NOMO-1 treated with DMSO at 0.1 percent for 48 hours (cell line): ENCODE data around the gene PRKCE.

Experiments used
- DNase-seq: peaks from one replicate; lab custom pipeline; 2025; ENCODE audit not compliant: unreplicated experiment; lab: John Stamatoyannopoulos, UW

PRKCE gene

GRCh38 chr2:45651415-45652089 lies at the start of gene PRKCE:
PRKCE (plus strand) TSS chr2:45651675.
- DNase-seq, result no peak

DNA sequence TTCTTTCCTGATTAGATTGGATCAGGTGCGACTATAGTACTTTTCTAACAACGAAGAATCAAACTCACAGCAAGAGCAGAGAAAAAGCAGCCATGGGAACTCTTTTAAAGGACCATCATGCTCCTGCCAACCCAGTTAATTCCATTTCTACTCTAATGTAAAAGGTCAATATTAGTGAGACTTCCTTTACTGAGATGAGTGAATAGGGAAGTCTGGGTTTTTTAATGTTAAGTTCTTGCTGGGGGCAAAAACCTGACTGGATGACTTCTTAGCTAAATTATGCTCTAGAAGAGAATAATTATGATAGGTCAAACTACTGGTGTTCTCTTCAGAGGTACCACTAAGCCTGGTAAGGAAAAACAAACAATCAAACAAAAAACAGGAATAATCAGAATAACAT lies 48.9 kb upstream of the PRKCE start:
- DNase-seq, result no peak

GRCh38 chr2:45605116-45605515 lies 46.4 kb upstream of the PRKCE start:
- DNase-seq, result no peak

DNA sequence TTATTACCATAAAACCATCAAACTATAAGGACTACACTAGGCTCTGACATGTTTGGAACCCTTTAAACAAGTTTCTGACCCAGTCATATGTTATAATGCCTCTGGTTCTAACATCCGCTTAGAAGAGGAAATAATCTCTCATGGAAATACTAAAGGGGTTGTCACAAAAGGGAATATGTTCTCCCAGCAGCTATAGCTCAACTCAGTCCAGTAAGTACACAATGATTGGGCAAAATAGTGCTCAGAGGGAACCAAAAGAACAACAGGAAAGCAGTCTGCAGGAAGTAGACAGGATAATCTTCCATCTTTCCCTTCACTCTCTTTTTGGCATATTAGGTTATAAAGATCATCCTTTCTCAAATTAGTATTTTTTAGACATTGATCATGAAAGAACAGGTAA lies 44.7 kb upstream of the PRKCE start:
- DNase-seq, result no peak

GRCh38 chr2:45607701-45608100 lies 43.8 kb upstream of the PRKCE start:
- no peak for DNase-seq

- peak; percentile 46 for DNase-seq
Observed at GRCh38 chr2:45610281-45611019, 41.0 kb upstream of the PRKCE start.

DNA sequence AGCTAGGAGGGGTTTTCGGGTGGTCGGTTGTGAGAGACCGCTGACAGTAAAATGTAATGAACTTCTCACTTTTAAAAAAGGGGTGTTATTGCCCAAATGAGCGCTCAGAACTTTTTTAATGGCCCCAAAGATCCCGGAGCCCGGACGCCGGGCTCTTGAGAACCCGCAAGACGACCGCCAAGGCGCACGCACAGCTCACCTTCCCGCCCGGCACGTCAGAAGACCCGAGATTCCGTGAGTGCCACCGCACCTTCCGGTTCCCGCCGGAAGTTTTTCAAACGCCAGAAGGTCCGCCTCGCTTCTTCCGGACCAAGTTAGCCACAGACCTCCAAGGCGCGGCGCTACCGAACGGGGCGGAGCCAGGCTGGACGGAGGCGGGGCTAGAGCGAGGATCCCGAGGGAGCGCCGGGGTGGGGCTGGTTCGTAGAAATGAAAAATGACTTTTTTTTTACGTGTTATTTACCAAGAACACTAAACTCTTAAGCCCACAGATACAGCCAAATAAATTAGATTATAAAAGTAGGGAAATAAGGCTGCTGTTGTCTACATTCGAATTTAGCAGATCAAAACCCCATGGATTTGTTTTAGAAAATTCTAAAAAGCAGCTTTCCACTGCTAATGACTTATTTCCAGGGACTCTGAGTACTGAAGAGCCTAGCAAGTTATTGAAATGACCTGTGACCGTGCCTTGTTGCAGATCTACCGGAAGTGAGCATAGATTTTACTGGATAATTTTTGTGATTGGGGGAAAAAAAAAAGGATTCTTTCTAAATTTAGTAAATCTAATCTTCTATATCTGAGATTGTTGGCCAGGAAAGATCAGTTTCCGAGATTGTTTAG lies 40.2 kb upstream of the PRKCE start, which contains the start of gene SRBD1:
Gene SRBD1, minus strand, starts transcription at position 248 of the 840 bp plus-strand sequence. CDS start 5,826 bp downstream, outside the sequence.
- peak; percentile 86 for DNase-seq

DNA sequence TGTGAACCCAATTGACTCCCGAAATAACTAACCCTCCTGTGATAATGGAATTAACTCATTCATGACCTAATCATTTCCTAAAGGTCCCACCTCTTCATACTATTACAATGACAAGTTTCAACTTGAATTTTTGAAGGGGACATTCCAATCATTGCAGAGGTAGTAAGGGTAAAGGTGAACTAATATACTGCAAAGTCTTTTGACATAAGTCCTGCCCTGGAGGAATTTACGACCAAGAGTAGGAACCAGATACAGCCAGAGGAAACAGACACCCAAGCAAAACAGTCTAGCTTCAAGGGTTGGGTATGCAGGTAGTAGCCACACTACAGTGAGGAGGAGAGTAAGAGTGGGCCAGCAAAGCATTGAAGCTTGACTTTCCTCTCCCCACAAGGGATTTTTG lies 39.2 kb upstream of the PRKCE start:
- DNase-seq, result no peak

DNA sequence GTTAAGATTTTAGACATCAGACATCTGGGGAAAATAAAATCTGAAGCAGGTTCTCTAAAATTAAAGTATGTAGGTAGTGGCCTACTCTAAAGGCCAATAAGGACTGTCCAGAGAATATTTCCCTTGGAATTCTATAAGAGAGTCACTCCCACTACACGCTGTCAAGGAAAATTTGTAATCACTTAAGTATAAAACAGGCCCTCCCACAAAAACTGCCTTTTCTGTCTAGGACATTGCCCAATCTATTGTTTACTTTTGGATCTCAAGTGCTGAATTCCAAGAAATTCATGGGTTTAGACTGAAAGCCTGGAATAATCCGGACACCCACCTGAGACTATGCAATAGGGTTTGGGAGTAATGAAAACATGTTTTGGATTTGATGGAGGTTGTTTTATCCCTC lies 38.7 kb upstream of the PRKCE start:
- no peak for DNase-seq

DNA sequence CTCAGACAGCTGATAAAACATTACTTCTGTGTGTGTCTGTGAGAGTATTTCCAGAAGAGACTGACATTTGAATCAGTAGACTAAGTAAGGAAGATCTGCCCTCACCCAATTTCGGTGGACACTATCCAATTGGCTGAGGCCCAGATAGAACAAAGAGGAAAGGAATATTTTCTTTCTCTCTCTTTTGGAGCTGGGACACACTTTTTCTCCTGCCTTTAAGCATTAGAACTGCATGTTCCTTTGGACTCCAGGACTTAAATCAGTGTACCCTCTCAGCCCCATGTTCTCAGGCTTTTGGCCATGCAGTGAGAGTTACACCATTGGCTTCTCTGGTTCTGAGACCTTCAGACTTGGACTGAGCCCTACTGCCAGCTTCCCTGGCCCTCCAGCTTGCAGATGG lies 37.1 kb upstream of the PRKCE start:
- DNase-seq, result no peak

GRCh38 chr2:45614871-45615415 lies 36.5 kb upstream of the PRKCE start:
- DNase-seq, result no peak

DNA sequence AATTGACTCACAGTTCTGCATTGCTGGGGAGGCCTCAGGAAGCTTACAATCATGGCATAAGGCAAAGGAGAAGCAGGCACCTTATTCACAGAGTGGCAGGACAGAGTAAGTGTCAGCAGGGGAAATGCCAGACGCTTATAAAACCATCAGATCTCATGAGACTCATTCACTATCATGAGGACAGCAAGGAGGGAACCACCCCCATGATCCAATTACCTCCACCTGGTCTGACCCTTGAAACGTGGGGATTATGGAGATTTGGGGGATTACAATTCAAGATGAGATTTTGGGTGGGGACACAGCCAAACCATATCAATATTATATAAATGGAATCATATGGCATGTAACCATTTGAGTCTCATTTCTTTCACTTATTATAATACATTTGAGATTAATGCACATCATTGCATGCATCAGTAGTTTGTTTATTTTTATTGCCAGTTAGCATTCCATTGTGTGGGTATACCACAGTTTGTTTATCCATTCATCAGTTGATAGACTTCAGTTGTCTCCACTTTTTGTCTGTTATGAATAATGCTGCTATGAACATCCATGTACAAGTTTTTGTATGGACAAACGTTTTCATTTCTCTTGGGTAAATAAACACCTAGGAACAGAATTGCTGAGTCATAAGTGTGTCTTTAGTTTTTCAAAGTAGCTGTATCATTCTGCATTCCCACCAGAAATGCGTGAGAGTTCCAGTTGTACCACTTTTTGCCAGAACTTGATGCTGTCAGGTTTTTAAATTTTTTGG lies 34.6 kb upstream of the PRKCE start:
- DNase-seq, result no peak

- DNase-seq, result no peak
Observed at GRCh38 chr2:45617496-45617895, 34.0 kb upstream of the PRKCE start.

- DNase-seq, result no peak
Observed at GRCh38 chr2:45622336-45623075, 29.0 kb upstream of the PRKCE start.

DNA sequence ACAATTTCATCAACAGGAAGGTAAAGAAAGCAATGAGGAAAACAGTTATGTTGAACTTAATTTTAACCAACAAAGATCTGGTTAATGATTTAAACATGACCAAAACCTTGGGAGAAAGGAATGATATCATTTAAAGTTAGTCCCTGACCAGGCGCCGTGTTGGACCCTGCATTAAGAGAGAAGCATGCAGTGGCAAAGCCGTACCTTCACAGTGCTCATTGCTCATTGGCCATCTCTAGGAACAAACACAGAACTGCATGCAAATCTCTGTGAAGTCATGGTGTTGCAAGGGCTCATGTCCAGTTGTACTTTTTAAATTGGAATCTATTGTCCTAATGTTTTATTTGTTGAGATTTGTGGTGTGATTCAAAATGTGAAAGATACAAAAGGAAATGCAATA lies 28.4 kb upstream of the PRKCE start:
- no peak for DNase-seq

GRCh38 chr2:45625824-45626223 lies 25.7 kb upstream of the PRKCE start:
- no peak for DNase-seq

DNA sequence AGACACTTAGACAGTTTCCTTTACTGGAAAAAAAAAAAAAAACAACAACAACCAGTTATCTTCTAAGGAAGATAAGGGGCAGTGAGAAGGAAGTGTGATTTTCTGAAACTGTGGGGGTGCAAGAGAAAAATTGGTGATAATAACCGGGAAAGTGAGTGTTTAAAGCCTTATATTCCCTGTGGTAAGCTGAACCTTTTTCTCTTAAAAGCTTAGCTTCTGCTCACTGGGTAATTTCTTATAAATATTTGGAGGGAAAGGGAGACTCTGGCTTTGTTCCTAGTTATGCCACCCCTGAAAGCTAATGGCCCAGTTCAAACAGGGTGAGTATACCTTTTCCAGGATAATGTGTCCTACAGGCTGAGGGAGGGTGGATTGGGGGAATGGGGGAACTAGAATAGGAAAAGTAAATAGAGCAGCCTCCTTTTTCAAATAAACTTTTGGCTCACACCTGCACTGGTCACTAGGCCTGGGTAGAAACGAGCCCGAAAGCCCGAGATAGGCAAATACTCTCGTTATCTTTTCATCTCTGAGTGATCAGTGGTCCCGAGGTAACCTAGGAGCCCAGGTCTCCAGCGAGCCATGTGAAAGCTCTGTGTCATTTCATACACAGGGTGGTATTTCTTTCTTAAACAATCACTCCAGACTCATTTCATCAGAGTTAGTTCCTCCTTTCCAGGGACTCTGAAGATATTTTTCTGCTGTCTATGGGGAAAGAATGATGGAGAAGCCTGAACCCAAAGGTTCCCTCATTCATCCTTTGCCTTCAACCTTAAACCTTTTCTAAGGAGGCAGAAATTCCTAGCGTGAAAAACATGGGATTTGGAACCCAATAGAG lies 24.9 kb upstream of the PRKCE start:
- DNase-seq, result peak; percentile 26

GRCh38 chr2:45627911-45628310 lies 23.6 kb upstream of the PRKCE start:
- DNase-seq, result no peak

DNA sequence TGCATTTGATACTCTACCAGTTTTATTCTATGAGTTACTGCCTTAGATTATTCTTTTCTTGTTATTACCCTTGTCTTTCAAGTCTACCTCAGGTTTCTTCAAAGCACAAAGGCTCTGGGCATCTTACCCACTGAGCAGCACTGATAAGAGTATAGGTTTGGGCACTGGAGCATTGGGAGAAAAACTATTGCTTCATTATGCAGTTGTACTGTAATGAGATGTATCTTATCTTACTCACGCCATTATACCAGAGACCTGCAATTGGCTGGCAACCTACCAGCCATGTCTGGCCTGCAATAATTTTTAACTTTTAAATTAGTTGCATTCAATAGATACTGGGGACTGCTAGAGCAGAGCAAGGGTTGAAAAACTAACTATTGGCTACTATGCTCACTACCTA lies 21.5 kb upstream of the PRKCE start:
- no peak for DNase-seq
